Psoas muscle (tissue), 8 donors: Measurements from ENCODE around the gene IRF1. TPM values are rescaled to one million over a fixed set of nuclear protein-coding genes. Genes with fewer than 3 reads are reported as not detected.

Experiments
- ATAC-seq, 4 donors: fragments of 200-7000 bp; cut with Tn5 transposase; one replicate each; pipeline ENCODE4 v1.9.1; 2020; ENCODE audit warnings: moderate library complexity in 3 of 4, mild to moderate bottlenecking in 2 of 4
- DNase-seq, 2 donors: peaks; one replicate each; pipeline ENCODE4 v3.0.0-alpha.2; 2020
- H3K27ac ChIP-seq: fragments of 200-600 bp; one replicate; pipeline ENCODE4 v1.8.0; 2022
- H3K27me3 ChIP-seq, 3 donors: fragments of 200-600 bp in 1 of 3; one replicate each; pipeline versions ENCODE4 v1.6.1 to v1.8.0; 2013 to 2022; ENCODE audit warnings: low read length in 2 of 3, mild to moderate bottlenecking in 2 of 3, moderate library complexity in 1 of 3; ENCODE audit not compliant: insufficient read depth in 3 of 3
- H3K36me3 ChIP-seq, 2 donors: fragments of 200-600 bp in 1 of 2; one replicate each; pipeline versions ENCODE4 v1.6.1 to v1.8.0; 2013 to 2022; ENCODE audit warnings: low read depth in 1 of 2, mild to moderate bottlenecking in 1 of 2, moderate library complexity in 1 of 2; ENCODE audit not compliant: insufficient read depth in 1 of 2
- H3K4me1 ChIP-seq: fragments of 200-600 bp; one replicate; pipeline ENCODE4 v1.8.0; 2022
- H3K4me3 ChIP-seq: fragments of 200-600 bp; one replicate; pipeline ENCODE4 v1.8.0; 2022; ENCODE audit warnings: mild to moderate bottlenecking
- H3K9me3 ChIP-seq: fragments of 200-600 bp; one replicate; pipeline ENCODE4 v1.8.0; 2022
- CTCF ChIP-seq: fragments of 200-600 bp; IDR thresholded peaks from one replicate; pipeline ENCODE4 v1.8.0; 2022; ENCODE audit warnings: antibody characterized with exemption
- WGBS, 3 donors: extraction: QIAGEN DNeasy Blood & Tissue Kit; methylation state at CpG; one replicate each; pipeline versions ENCODE4 v1.1.6 to v1.1.7; 2013; 5-methylcytosine and 5-hydroxymethylcytosine counted together
- intact Hi-C, 2 donors: fragments of 100-400 bp; cut with DNase I; formaldehyde crosslinking; loops; one replicate each; pipeline versions ENCODE4 v1.11.0 to v1.14.2; 2022
- polyA plus RNA-seq, 3 donors: library from polyadenylated mRNA; stranded (reverse); fragments of 200-250 nt; gene quantifications; one replicate each; pipeline ENCODE4 v1.2.3, GENCODE V29; 2013
- total RNA-seq, 4 donors: library from RNA; stranded (reverse); fragmentation: NEBNext Ultra II Directional in 2 of 4; extraction: Animal tissue kit (Norgen Biotek cat#: 25700) in 2 of 4; gene quantifications; one replicate each; pipeline versions ENCODE4 v1.2.1 to v1.2.4, GENCODE V29; 2021 to 2023
- donor health status: healthy with polysubstance abuse.
- donor health status: DM: no; HTN: no; CAD: no; lungs with moderate emphysema.
- donor health status: Bipolar disorder and iron deficiency.
- donor health status: healthy.
- donor health status: DM: yes; HTN: yes; CAD: no.
- donor health status: DM: no; HTN: no; CAD: no.
- donor health status: DM: no; HTN: no; CAD: no.
- donor health status: DM: yes; HTN: yes; CAD: no.

IRF1 gene
- total and polyA plus RNA-seq, 7 donors: 4.7 to 18.8 (median 11.8) TPM

- DNase-seq: no peak
Measured at GRCh38 chr5:132528866-132529634, 38.5 kb upstream of the IRF1 start.

GRCh38 chr5:132528021-132528420 is 37.4 kb upstream of the IRF1 start:
- ATAC-seq: no peak
- Histone ChIP-seq H3K36me3 (no peaks in the 10 kb centered on the region), H3K9me3 (no peaks in the 10 kb centered on the region), H3K27me3 (no peaks in the 10 kb centered on the region), H3K4me1 (no peaks in the 10 kb centered on the region), H3K4me3 (no peak overlapping the region), H3K27ac (no peak overlapping the region)
- intact Hi-C loops: loop anchor here in 1 of 2 donors (5.0 kb wide), 1 partner anchor 294 kb away; no protein-coding TSS in a partner anchor
- TF ChIP-seq CTCF: no peak
- DNase-seq: no peak
- 94 to 97% (median 97%) methylated on average over 2 of the region's 2 CpGs for WGBS, 3 donors

More at GRCh38 chr5:132528866-132529634, 38.5 kb upstream of the IRF1 start:
- no peaks in the 10 kb centered on the region for H3K9me3 ChIP-seq
- no peaks in the 10 kb centered on the region for H3K27me3 ChIP-seq
- ATAC-seq: no peak
- H3K4me1 ChIP-seq: no peaks in the 10 kb centered on the region
- TF ChIP-seq CTCF: no peak
- H3K27ac ChIP-seq: no peak overlapping the region
- 68 to 78% (median 72%) methylated on average over 6 of the region's 6 CpGs for WGBS, 3 donors
- intact Hi-C loops: loop anchor here in 1 of 2 donors (5.0 kb wide), 1 partner anchor 293 kb away; no protein-coding TSS in a partner anchor
- H3K4me3 ChIP-seq: no peak overlapping the region
- no peaks in the 10 kb centered on the region for H3K36me3 ChIP-seq

GRCh38 chr5:132526974-132527564 is 36.5 kb upstream of the IRF1 start:
- Histone ChIP-seq H3K4me1 (no peaks in the 10 kb centered on the region), H3K27ac (no peak overlapping the region), H3K27me3 (no peaks in the 10 kb centered on the region), H3K36me3 (no peaks in the 10 kb centered on the region), H3K4me3 (no peak overlapping the region), H3K9me3 (no peaks in the 10 kb centered on the region)
- no peak for ATAC-seq
- WGBS, 3 donors: 70 to 81% (median 72%) methylated on average over 8 of the region's 8 CpGs
- intact Hi-C loops: loop anchor here in 1 of 2 donors (5.0 kb wide), 1 partner anchor 295 kb away; no protein-coding TSS in a partner anchor
- DNase-seq: no peak
- no peak for TF ChIP-seq CTCF

- ATAC-seq (peak; percentile 70 to 87 (median 80)), DNase-seq (no peak)
- no peaks in the 10 kb centered on the region for H3K36me3 ChIP-seq
- H3K4me1 ChIP-seq: no peaks in the 10 kb centered on the region
- no peaks in the 10 kb centered on the region for H3K9me3 ChIP-seq
- no peak overlapping the region for H3K27ac ChIP-seq
- no peak overlapping the region for H3K4me3 ChIP-seq
- 45 to 52% (median 49%) methylated on average over 11 of the region's 11 CpGs for WGBS, 3 donors
- no peaks in the 10 kb centered on the region for H3K27me3 ChIP-seq
- TF ChIP-seq CTCF: peak; percentile 78
- intact Hi-C loops: loop anchor here in 1 of 2 donors (5.0 kb wide), 1 partner anchor 296 kb away; no protein-coding TSS in a partner anchor
Measured at GRCh38 chr5:132526290-132526973, 35.9 kb upstream of the IRF1 start.
